ENCODE measurements around the gene USP11.

- TF ChIP-seq CTCF (tag by site-specific recombination; IDR thresholded peaks at IDR 0.05): no peak
- TF ChIP-seq ZNF23 (tag by site-specific recombination; IDR thresholded peaks at IDR 0.05; ENCODE audit: borderline replicate concordance): no peak
- TF ChIP-seq ZNF302 (tag by site-specific recombination; IDR thresholded peaks at IDR 0.05; ENCODE audit: low read depth): no peak
Measured at GRCh38 chrX:47187106-47187677, 45.6 kb upstream of the USP11 start.
